Measurements from ENCODE around the gene ISYNA1.
"Not testable (repeated sequence)": the region's sequence is repeated elsewhere in the genome, so short reads cannot be mapped to it uniquely, and the experiment has no call there.

ISYNA1 gene

GRCh38 chr19:18417250-18418028 lies 20.5 kb downstream of the ISYNA1 start:
- no peak for ATAC-seq
- H3K4me3 Mint-ChIP-seq = peak overlapping the region; percentile 92
- H3K27me3 Mint-ChIP-seq = peaks cover 30% of the 10 kb centered on the region
- peak overlapping the region; percentile 79 for H3K27ac Mint-ChIP-seq
- peaks cover 67% of the 10 kb centered on the region for H3K4me1 Mint-ChIP-seq
- H3K9me3 Mint-ChIP-seq = no peaks in the 10 kb centered on the region
- H3K36me3 Mint-ChIP-seq (ENCODE audit: low read depth) = peaks cover 6% of the 10 kb centered on the region
- DNase-seq = no peak

- H3K27ac Mint-ChIP-seq = peak overlapping the region; percentile 79
- ATAC-seq = peak; percentile 22
- H3K4me1 Mint-ChIP-seq = peaks cover 62% of the 10 kb centered on the region
- DNase-seq = peak; percentile 78
- H3K9me3 Mint-ChIP-seq = no peaks in the 10 kb centered on the region
- H3K27me3 Mint-ChIP-seq = peaks cover 30% of the 10 kb centered on the region
- peaks cover 6% of the 10 kb centered on the region for H3K36me3 Mint-ChIP-seq (ENCODE audit: low read depth)
- H3K4me3 Mint-ChIP-seq = peak overlapping the region; percentile 68
Observed at GRCh38 chr19:18416778-18417249, 21.1 kb downstream of the ISYNA1 start.

DNA sequence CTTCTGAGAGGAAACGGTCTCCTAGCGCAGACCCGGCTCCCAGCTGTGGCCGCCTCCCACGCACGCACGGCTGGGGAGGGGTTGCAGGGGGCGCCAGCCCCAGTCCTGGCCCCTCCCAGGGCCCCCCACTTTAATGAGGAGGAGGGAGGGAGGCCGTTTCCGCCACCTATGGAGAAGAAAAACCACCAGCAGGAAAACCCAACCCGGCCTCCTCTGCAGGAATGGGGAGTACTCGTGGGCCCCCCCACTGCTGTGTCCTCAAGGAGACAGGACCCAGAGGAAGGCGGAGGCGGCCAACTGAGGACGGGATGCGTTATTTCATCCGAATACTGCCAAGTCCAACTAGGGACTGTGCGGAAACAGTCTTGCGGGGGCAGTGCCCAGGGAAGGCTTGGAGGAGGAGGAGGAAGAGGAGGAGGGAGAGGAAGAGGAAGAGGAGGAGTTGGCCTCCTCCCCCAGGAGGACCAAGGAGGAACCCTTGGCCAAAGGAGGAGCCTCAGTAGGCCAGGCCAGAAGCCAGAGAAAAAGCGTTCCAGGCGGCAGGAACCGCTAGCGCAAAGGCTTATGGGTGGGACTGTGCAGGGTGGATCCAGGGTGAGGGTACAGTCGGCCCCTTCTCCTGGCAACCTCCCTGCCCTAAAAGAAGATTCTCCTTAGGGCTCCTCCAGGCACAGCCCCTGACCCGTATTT lies 22.6 kb downstream of the ISYNA1 start:
- DNase-seq (no peak), ATAC-seq (no peak)
- peak overlapping the region; percentile 41 for H3K4me3 Mint-ChIP-seq
- H3K4me1 Mint-ChIP-seq = peaks cover 51% of the 10 kb centered on the region
- peaks cover 33% of the 10 kb centered on the region for H3K27me3 Mint-ChIP-seq
- no peaks in the 10 kb centered on the region for H3K9me3 Mint-ChIP-seq
- H3K36me3 Mint-ChIP-seq (ENCODE audit: low read depth) = peaks cover 2% of the 10 kb centered on the region
- no peak overlapping the region for H3K27ac Mint-ChIP-seq

DNA sequence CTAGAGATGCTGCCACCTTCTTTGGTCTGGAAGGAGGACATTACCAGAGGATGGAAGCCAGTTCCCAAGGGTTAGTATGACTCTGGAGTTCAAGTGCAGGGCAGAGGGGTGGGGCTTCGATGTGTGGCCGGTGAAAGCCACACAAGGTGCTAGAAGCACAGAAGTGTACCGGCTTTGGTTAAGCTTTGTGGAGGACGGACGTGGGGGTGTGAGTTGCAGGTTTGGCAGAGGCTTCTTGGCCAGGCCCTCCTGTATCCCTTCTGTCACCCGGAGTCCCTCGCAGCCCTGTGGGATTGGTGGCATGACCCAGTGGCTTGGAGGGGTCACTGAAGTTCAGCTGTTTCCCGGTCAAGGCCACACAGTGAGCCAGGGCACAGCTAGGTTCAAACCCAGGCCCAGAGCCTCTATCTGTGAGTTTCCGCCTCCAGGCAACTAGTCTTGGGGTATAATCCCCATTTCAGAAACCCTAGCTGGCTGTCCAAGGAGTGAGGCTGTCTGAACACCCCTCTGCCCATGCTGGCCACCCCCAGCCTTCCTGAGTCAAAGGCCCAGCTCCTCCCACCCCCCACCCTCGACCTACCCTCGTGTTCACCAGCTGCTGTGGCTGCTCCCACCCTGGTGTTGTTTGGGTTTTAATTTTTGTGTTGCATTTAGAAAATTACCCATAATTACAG lies 23.3 kb downstream of the ISYNA1 start:
- Mint-ChIP-seq H3K27ac (no peak overlapping the region), H3K9me3 (no peaks in the 10 kb centered on the region), H3K36me3 (ENCODE audit: low read depth) (no peaks in the 10 kb centered on the region), H3K27me3 (peaks cover 33% of the 10 kb centered on the region), H3K4me1 (peaks cover 50% of the 10 kb centered on the region), H3K4me3 (no peak overlapping the region)
- no peak for ATAC-seq
- DNase-seq = no peak

DNA sequence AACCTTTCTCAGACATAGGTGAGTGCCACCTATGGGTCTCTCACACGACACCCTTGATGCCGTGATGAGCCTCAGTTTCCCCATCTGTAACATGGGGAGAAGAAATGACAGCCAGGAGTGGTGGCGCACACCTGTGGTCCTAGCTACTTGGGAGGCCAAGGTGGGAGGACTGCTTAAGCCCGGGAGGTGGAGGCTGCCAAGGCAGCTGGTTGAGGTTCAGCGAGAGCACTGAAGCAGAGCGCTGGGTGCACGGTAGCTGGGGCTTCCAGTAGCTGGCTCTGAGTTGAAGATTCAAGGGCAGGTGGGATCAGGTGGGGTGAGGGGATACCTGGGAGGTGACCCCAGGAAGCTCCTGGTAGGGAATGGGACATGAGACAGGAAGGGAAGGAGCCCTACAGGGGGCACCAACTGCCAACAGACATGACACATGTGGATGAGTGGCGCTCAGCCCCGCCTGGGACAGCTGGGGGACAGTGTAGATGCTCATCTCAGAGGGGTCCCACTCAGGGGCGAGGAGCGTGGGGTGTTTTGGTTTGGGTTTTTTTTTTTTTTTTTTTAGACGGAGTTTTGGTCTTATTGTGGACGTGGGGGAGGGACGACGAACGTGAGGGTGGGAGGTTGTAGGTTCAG lies 25.2 kb downstream of the ISYNA1 start:
- Mint-ChIP-seq H3K4me1 (peaks cover 36% of the 10 kb centered on the region), H3K36me3 (ENCODE audit: low read depth) (no peaks in the 10 kb centered on the region), H3K9me3 (no peaks in the 10 kb centered on the region), H3K27ac (no peak overlapping the region), H3K4me3 (no peak overlapping the region), H3K27me3 (peaks cover 25% of the 10 kb centered on the region)
- DNase-seq (no peak), ATAC-seq (no peak)

- H3K4me1 Mint-ChIP-seq = peaks cover 5% of the 10 kb centered on the region
- ATAC-seq = no peak
- no peaks in the 10 kb centered on the region for H3K9me3 Mint-ChIP-seq
- no peak overlapping the region for H3K4me3 Mint-ChIP-seq
- peaks cover 3% of the 10 kb centered on the region for H3K27me3 Mint-ChIP-seq
- no peak overlapping the region for H3K27ac Mint-ChIP-seq
- H3K36me3 Mint-ChIP-seq (ENCODE audit: low read depth) = no peaks in the 10 kb centered on the region
- peak; percentile 54 for DNase-seq
Observed at GRCh38 chr19:18408053-18408476, 29.9 kb downstream of the ISYNA1 start.

DNA sequence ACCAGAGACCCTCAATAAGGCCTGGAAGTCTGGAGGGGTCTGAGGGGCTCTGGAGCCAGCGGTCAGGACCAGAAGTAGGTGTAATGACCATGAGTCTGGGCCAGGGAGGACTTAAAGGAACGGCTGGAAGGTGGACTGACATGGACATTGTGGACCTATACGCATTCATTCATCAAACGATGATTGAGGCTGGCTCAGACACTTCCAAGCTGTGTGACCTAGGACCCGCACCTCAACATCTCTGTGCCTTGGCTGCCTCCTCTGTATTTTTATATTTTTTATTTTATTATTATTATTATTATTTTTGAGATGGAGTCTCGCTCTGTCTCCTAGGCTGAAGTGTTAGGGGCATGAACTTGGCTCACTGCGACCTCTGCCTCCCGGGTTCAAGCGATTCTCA lies 31.2 kb downstream of the ISYNA1 start:
- ATAC-seq (no peak), DNase-seq (no peak)
- Mint-ChIP-seq H3K36me3 (ENCODE audit: low read depth) (no peaks in the 10 kb centered on the region), H3K27ac (no peak overlapping the region), H3K27me3 (peaks cover 3% of the 10 kb centered on the region), H3K4me3 (no peak overlapping the region), H3K9me3 (no peaks in the 10 kb centered on the region), H3K4me1 (peaks cover 7% of the 10 kb centered on the region)

DNA sequence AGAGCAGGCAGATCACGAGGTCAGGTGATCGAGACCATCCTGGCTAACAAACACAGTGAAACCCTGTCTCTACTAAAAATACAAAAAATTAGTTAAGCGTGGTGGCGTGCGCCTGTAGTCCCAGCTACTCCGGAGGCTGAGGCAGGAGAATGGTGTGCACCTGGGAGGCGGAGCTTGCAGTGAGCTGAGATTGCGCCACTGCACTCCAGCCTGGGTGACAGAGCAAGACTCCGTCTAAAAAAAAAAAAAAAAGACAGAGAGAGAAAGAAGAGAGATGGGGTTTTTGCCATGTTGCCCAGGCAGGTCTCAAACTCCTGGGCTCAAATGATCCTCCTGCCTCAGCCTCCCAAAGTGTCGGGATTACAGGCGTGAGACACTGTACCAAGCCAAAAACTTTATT lies 32.2 kb downstream of the ISYNA1 start:
- H3K36me3 Mint-ChIP-seq (ENCODE audit: low read depth); DNase-seq; H3K4me3 Mint-ChIP-seq; H3K4me1 Mint-ChIP-seq; H3K27me3 Mint-ChIP-seq; H3K27ac Mint-ChIP-seq; ATAC-seq; H3K9me3 Mint-ChIP-seq: not testable (repeated sequence)

- not testable (repeated sequence) for H3K9me3 Mint-ChIP-seq; H3K36me3 Mint-ChIP-seq (ENCODE audit: low read depth); ATAC-seq; H3K4me1 Mint-ChIP-seq; H3K27ac Mint-ChIP-seq; DNase-seq; H3K27me3 Mint-ChIP-seq; H3K4me3 Mint-ChIP-seq
Observed at GRCh38 chr19:18402455-18403248, 35.3 kb downstream of the ISYNA1 start.

GRCh38 chr19:18401580-18402112 lies 36.3 kb downstream of the ISYNA1 start:
- no peaks in the 10 kb centered on the region for H3K9me3 Mint-ChIP-seq
- no peaks in the 10 kb centered on the region for H3K36me3 Mint-ChIP-seq (ENCODE audit: low read depth)
- H3K4me1 Mint-ChIP-seq = peaks cover 6% of the 10 kb centered on the region
- no peak overlapping the region for H3K4me3 Mint-ChIP-seq
- ATAC-seq = peak; percentile 28
- H3K27ac Mint-ChIP-seq = no peak overlapping the region
- no peak for DNase-seq
- H3K27me3 Mint-ChIP-seq = peaks cover 11% of the 10 kb centered on the region

DNA sequence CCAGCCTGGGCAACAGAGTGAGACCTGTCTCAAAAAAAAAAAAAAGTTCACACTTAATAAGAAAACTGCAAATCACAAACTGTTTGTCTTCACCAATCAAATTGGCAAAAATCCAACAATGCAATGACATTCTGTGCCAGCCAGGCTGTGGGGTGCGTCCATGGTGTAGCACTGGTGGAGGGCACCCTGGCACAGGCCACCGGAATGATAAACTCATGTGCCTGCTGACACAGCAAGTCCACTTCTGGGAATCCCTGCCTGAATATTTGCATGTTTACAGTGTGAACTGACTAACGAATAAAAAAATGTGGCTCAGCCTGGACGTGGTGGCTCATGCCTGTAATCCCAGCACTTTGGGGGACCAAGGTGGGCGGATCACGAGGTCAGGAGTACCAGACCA lies 38.9 kb downstream of the ISYNA1 start:
- Mint-ChIP-seq H3K27ac (no peak overlapping the region), H3K36me3 (ENCODE audit: low read depth) (no peaks in the 10 kb centered on the region), H3K9me3 (no peaks in the 10 kb centered on the region), H3K4me1 (peaks cover 6% of the 10 kb centered on the region), H3K27me3 (peaks cover 14% of the 10 kb centered on the region), H3K4me3 (no peak overlapping the region)
- ATAC-seq (no peak), DNase-seq (no peak)

DNA sequence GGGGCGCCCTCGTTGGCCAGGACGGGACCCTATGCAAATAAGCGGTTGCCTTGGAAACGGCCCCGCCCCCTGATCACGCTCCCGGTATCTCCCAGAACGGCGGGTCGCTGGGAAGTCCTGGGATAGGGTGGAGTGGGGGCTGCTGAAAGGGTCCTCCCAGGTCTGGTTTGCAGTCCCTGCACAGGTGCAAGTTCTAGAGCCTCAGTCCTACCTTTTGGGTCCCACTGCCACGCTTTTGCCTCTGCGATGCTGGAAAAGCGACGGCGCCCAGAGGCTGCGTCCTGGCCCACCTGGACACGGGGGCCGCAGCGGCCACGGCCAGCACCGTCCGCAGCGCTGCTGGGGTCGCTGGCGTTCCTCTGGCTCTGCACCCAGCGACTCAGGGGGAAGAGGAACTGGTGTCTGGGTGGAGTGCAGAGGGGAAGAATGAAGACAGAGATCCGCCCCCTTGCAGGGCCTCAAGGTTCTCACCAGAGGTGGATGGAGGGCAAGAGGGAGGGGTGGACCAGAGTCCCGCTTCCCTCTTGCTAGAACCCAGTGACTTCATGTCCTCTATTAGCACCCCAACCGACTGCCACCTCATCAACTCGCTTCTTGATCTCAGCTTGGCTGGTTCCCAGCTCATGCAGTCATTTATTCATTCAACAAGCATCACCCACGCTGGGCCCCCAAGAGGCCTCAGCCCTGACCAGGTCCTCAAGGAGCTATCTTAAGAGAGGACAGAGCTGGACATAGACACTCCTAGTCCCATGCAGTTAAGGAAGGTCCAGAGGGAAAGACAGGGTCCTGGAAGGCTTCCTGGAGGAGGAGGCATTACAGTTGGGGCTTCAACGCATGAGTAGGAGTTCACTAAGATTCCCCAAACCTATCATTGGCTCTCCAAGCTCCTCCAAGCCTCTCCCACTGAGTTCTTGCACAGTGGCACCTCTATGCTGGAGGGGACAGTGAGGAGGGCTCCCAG lies 40.4 kb downstream of the ISYNA1 start, which contains the start of gene LRRC25:
LRRC25 (minus strand) TSS at position 381 of the 961 bp plus-strand sequence. CDS start 659 bp downstream, outside the sequence.
- no peak within 1 kb of the TSS for H3K27ac Mint-ChIP-seq
- H3K27me3 Mint-ChIP-seq = peaks cover 17% of the 10 kb centered on the region
- H3K4me3 Mint-ChIP-seq = no peak within 1 kb of the TSS
- DNase-seq = no peak
- no peaks in the 10 kb centered on the region for H3K36me3 Mint-ChIP-seq (ENCODE audit: low read depth)
- peaks cover 9% of the 10 kb centered on the region for H3K4me1 Mint-ChIP-seq
- H3K9me3 Mint-ChIP-seq = no peaks in the 10 kb centered on the region
- no peak for ATAC-seq

Data from activated naive CD8-positive, alpha-beta T cell treated with anti-CD3 and anti-CD28 coated beads, Interleukin-2, amount 50 U/mL, for 24 hours (primary cell).